ENCODE data around the gene MTCL1. TPM values are rescaled to one million over a fixed set of nuclear protein-coding genes. Genes with fewer than 3 reads are reported as not detected.

The MTCL1 gene
- total and polyA plus RNA-seq, 9 of the 15 experiments (the other 6 are each of a cell fraction or from before 2014, with no cell fraction given), result 0.21 to 7.4 (median 3.7) TPM

GRCh38 chr18:8730080-8730827 lies 24.9 kb downstream of the MTCL1 start (continued):
- no peak for TF ChIP-seq PRPF4 (IDR thresholded peaks at IDR 0.05; ENCODE audit: insufficient read depth, low read depth, low read length, poor library complexity, severe bottlenecking)
- TF ChIP-seq CBX8 (IDR thresholded peaks at IDR 0.05; ENCODE audit: borderline replicate concordance, extremely low read depth, low read depth, low read length, poor library complexity, severe bottlenecking), result no peak
- no peak for TF ChIP-seq HLTF (IDR thresholded peaks at IDR 0.05)
- TF ChIP-seq CBX2 (IDR thresholded peaks at IDR 0.05; ENCODE audit: insufficient read depth, low read length, poor library complexity, severe bottlenecking), result no peak
- no peak for TF ChIP-seq CREB3L1 (IDR thresholded peaks at IDR 0.05; ENCODE audit: borderline replicate concordance, low read depth)
- peak; percentile 98 for TF ChIP-seq JUND (IDR thresholded peaks at IDR 0.05; ENCODE audit: borderline replicate concordance, low read depth, low read length)
- TF ChIP-seq JUND (tag; IDR thresholded peaks at IDR 0.05; ENCODE audit: borderline replicate concordance, low read depth, low read length), result peak; percentile 97
- TF ChIP-seq TAL1 (IDR thresholded peaks at IDR 0.05), result peak; percentile 84
- 0 out of 2 replicates have a peak, but pooled peaks have one; percentile 13 for TF ChIP-seq TOE1 (IDR thresholded peaks at IDR 0.05; ENCODE audit: borderline replicate concordance)
- peak; percentile 84; the same call in 1 of the 2 replicates for TF ChIP-seq TOE1 (CRISPR knock-in tag; IDR thresholded peaks at IDR 0.05; ENCODE audit: borderline replicate concordance, low read depth)
- no peak for TF ChIP-seq NR0B1 (IDR thresholded peaks at IDR 0.05; ENCODE audit: partially characterized antibody)
- peak; percentile 98 for TF ChIP-seq FOSL1 (tag; conservative IDR thresholded peaks at IDR 0.05)
- TF ChIP-seq PPARD (CRISPR knock-in tag; IDR thresholded peaks at IDR 0.05), result no peak
- peak; percentile 60; the same call in 1 of the 2 replicates for TF ChIP-seq ELF1 (tag; IDR thresholded peaks at IDR 0.05)
- TF ChIP-seq ZNF311 (CRISPR knock-in tag; IDR thresholded peaks at IDR 0.05), result no peak
- TF ChIP-seq SETDB1 (IDR thresholded peaks at IDR 0.05; ENCODE audit: low read length), result no peak
- TF ChIP-seq MTA1 (IDR thresholded peaks at IDR 0.05; ENCODE audit: borderline replicate concordance), result 0 out of 2 replicates have a peak, but pooled peaks have one; percentile 48
- TF ChIP-seq COPS2 (conservative IDR thresholded peaks at IDR 0.05), result no peak
- TF ChIP-seq, protein P1, sequence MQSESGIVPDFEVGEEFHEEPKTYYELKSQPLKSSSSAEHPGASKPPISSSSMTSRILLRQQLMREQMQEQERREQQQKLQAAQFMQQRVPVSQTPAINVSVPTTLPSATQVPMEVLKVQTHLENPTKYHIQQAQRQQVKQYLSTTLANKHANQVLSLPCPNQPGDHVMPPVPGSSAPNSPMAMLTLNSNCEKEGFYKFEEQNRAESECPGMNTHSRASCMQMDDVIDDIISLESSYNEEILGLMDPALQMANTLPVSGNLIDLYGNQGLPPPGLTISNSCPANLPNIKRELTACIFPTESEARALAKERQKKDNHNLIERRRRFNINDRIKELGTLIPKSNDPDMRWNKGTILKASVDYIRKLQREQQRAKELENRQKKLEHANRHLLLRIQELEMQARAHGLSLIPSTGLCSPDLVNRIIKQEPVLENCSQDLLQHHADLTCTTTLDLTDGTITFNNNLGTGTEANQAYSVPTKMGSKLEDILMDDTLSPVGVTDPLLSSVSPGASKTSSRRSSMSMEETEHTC (IDR thresholded peaks at IDR 0.05), result no peak
- TF ChIP-seq, protein P2, sequence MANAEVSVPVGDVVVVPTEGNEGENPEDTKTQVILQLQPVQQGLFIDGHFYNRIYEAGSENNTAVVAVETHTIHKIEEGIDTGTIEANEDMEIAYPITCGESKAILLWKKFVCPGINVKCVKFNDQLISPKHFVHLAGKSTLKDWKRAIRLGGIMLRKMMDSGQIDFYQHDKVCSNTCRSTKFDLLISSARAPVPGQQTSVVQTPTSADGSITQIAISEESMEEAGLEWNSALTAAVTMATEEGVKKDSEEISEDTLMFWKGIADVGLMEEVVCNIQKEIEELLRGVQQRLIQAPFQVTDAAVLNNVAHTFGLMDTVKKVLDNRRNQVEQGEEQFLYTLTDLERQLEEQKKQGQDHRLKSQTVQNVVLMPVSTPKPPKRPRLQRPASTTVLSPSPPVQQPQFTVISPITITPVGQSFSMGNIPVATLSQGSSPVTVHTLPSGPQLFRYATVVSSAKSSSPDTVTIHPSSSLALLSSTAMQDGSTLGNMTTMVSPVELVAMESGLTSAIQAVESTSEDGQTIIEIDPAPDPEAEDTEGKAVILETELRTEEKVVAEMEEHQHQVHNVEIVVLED (CRISPR knock-in tag; IDR thresholded peaks at IDR 0.05), result no peak
- TF ChIP-seq TEAD1 (CRISPR knock-in tag; IDR thresholded peaks at IDR 0.05), result peak in 1 of 2 experiments; percentile 45; a peak in 1 of 4 replicates

All from K562 (cell line).